Stimulated activated CD8-positive, alpha-beta memory T cell treated with anti-CD3 and anti-CD28 coated beads, Interleukin-15, amount 100 ng/mL, for 4 hours (primary cell): Measurements from ENCODE around the gene NHEJ1.

Experiments used
- DNase-seq, 2 donors: peaks; one replicate each; pipeline ENCODE4 v3.0.0-alpha.2; 2020; ENCODE audit warnings: low read depth in 2 of 2

The NHEJ1 gene

GRCh38 chr2:219123356-219124135, 37.1 kb downstream of the NHEJ1 start:
- DNase-seq = no peak

GRCh38 chr2:219122202-219122980, 38.2 kb downstream of the NHEJ1 start:
- no peak for DNase-seq

- DNase-seq = no peak
These were observed 40.5 kb downstream of the NHEJ1 start for GRCh38 chr2:219120082-219120481.

DNA sequence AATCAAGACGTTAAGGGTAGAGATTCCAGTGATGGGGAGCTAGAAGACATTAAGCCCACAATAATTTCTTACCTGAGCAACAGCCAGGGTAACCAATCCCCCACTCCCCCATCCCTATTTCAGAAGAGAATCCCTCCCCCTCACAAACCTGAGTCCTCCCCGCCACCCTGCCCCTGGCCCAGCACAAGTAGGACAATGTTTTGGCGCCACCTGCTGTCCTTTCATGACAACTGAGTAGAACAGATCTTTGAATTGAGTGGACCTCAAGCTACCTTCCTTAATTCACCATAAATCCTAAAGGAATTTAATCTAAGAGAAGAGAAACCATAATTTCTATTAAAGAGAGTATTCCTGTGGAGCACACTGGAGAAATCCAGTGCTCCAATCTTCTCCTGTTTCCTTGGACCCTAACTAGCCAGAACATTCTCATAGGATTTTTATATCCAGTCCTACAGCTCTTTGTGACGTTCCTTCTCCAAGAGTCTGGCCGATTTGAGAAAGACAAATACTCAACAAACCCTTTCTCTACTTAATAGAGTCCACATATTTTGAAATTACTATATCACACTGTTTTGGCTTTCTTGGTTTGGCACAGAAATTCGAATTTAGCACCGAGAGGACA, 41.1 kb downstream of the NHEJ1 start:
- DNase-seq = peak in 1 of 2 donors; percentile 31

DNA sequence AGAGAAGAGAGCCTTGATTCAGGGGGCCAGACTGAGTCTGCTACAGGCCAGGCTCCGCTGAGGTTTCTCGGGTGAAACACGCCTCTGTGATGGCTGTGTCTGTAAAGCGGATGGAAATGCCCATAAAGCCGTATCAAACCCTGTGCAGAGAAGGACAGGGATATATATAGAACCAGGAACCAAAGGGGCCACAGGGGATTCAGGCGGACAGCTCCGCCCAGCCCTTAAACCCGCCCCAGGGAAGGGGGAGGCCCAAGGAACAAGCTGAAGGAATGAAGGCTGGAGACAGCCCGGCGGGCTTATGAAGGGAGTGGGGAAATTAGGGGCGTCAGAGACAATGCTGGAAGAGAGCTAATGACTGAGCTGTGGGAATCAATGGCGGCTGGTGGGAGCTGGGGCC, 42.1 kb downstream of the NHEJ1 start:
- no peak for DNase-seq

- DNase-seq = no peak
These were observed 43.6 kb downstream of the NHEJ1 start for GRCh38 chr2:219116776-219117646.

GRCh38 chr2:219112651-219113338, 47.8 kb downstream of the NHEJ1 start:
- DNase-seq = no peak

DNA sequence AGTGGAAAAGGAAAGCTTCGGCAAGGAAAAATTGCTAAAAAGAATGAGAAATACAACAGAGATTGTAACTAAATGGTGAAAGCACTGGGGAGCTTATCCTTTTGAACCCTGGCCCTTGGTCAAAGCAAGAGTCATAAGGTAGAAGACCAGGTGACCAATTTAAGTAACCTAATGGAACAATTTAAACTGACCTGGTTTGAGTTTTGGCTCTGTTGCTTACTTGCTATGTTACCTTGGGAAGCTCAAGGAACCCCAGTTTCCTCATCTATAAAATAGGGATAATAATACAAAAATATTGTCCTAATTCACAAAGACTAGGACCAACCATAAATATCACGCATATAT, 48.6 kb downstream of the NHEJ1 start:
- no peak for DNase-seq

GRCh38 chr2:219111375-219112061, 49.1 kb downstream of the NHEJ1 start:
- no peak for DNase-seq

DNA sequence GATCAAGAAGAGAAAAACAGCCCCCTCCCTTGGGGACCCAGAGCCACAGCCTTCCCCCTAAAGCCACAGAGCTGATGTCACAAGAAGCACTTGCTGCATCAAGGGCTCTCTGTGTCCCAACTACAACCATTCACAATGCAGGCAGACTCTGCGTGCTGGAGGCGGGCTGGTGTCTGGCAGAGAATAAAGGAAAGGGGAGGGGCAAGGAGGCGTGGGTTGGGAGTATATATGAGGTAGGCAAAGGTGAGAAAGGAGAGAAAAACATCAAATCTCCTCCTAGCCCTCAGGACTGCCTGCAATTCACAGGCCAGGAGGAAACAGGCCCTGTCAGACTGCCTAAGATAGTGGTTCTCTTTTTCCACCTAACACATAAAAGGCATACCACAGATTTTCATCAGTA, 51.1 kb downstream of the NHEJ1 start:
- peak; percentile 19 for DNase-seq

- no peak for DNase-seq
These were observed 52.9 kb downstream of the NHEJ1 start for GRCh38 chr2:219107758-219108157.

- no peak for DNase-seq
These were observed 54.4 kb downstream of the NHEJ1 start for GRCh38 chr2:219106251-219106650.

- no peak for DNase-seq
These were observed 56.2 kb downstream of the NHEJ1 start for GRCh38 chr2:219104107-219105035.

- DNase-seq = no peak
These were observed 61.3 kb downstream of the NHEJ1 start for GRCh38 chr2:219099329-219099728.

DNA sequence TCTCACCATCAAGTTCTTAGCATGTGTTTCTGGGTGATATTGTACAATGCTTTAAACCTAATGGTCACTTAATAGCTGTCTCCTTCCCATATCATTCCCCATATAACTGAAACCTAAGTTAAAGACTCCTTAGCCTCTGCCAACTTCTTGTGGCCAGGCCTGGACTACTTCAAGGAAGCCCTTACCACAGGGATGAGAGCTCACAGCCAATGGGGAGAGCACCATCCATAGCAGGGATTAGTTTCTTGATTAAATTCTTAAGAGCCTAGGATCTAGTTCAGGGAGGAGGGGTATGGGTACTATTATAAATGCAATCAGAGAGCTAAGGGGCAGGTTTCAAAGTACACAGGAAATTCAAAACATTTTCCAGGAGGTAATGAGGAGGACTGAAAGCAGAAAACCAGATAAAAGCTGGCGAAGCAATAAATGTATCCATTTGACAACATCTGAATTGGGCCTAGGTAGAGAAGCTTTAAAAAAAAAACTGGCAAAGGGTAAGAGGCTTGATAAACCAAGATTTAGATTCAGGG, 65.1 kb downstream of the NHEJ1 start:
- no peak for DNase-seq

DNA sequence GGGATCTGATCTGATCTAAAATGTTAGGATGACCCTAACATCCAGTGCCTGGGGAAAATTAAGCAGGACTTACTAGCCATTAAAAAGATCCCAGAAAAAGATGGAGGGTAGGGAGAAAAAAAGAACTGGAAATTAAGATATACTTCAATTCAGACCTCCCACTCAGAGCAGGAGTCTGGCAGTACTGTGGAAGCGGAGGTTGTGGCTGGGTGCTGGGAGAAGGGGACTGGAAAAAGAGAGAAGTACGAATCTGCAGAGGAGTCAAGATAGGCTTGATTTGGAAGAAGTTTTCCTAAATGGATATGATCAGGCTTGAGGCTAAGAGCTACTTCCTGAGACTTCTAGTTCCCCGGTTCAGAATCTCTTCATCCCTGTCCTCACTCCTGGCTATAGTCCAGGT, 66.4 kb downstream of the NHEJ1 start:
- DNase-seq = no peak

- no peak for DNase-seq
These were observed 69.9 kb downstream of the NHEJ1 start for GRCh38 chr2:219090436-219091299.

GRCh38 chr2:219089330-219089729, 71.3 kb downstream of the NHEJ1 start:
- DNase-seq = no peak
